Dedifferentiated amniotic fluid mesenchymal stem cell (primary cell): ENCODE data around the gene LTF.

Source experiments
- DNase-seq: peaks from one replicate; pipeline ENCODE4 v3.0.0-alpha.2; 2016; ENCODE audit errors: extremely low spot score

The LTF gene

DNA sequence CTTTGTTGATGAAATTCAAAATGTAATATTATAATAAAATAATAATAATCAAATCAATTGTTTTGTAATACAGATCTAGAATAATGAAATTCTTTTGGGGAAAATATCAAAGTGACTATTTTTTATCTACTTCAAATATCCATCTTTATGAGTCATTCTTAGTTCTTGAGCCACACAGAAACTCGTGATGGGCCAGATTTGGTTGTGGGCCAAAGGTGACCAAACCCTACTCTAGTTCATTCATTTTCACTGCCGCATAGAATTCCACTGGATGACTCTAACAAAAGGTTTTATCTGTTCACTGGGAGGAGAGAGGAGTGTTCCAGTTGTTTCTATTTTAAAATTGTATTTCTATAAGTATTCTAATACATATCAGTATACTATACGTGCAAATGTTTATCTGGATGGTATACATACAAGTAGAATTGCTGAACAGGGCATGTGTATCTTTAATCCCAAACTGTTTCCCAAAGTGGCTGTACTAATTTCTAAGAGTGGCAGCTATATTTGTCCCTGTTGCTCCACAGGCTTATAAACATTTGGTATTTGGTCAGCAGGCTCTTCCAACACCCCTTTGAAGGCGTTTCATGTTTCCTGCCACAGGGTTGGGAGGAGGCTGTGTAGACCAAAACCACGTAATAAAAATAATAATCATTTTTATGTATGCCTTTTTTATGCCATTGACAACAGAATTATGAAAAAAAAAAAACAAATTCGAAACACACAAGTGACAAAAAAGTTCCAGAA, 25.8 kb upstream of the LTF start:
- no peak for DNase-seq

- peak; percentile 58 for DNase-seq
These were observed 25.2 kb upstream of the LTF start for GRCh38 chr3:46489875-46490274.

DNA sequence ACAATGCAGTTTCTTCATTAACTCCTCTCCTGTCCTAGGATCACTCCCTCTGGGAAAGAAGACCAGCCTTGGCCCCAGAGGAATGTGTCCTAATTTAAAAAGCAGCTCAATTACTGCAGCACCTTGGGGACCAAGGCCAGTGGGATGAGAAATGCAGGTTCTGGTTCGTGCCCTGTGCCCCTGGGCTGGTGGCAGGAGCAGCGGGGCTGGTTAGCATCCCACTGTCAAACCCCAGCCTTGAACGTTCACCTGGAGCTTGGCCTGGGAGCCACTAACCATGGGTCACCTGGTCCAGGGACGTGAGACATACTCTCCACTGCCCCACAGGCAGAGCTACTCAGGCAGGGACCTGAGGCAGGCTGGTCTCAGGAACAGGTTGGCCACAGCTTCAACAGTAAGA, 24.7 kb upstream of the LTF start:
- no peak for DNase-seq

GRCh38 chr3:46488735-46489361, 24.1 kb upstream of the LTF start:
- peak; percentile 76 for DNase-seq

DNA sequence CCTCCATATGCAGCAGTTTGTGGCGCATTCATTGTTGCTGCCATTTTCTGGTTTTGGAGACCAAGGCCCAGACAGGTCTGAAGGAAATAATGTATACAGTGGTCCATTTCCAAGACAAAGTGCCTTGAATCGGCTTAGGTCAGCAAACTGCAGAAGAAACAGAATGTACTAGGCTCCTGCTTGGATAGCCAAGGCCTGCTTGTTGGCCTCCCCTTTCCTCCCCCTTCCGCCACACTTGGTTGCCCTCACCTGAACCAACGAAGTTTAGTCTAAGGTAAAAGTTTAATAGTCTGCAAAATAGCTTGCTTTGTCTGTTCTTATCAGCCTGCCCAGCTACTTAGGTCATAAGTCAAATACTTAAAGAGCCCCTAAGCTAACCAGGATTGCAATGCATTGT, 21.1 kb upstream of the LTF start:
- DNase-seq, result no peak

DNA sequence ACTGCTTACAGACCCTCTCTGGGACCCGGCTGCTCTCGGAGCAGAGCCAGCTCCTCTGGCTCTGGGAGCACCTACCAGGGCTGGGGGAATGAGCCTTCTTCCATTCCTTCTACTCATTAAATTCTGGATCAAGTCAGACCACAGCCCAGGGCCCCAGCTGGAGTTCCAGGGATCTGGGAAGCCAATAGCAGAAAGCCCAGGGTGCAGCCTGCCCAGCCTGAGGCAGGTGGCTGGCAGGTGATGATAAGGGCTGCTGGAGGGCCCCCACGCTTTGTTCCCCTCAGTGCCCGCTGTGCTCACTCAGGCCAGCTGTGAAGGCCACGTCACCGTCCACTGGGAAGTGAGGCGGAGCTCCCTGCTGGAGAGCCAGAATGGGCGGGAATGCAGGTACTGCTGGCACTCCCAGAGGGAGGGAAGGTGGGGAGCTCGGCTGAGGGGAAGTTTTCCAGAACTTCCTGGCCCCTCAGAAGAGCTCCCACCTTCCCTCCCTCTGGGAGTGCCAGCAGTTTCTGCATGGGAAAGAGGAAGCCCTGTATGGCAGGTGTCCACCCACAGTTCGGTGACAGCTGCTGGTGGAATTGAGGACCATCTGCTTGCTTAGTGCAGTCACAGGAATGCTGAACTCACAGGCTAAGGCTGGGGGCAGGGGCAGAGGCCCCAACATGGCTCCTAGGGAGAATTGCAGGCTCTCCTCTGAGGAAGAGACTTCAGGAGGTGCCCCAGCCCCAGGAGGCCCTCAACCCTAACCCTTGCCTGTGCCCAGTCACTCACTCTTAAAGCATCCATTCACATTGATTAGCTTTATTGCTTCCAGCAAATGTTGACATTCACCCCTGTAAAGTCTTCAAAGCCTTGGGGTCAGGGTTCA, 20.4 kb upstream of the LTF start:
- no peak for DNase-seq

DNA sequence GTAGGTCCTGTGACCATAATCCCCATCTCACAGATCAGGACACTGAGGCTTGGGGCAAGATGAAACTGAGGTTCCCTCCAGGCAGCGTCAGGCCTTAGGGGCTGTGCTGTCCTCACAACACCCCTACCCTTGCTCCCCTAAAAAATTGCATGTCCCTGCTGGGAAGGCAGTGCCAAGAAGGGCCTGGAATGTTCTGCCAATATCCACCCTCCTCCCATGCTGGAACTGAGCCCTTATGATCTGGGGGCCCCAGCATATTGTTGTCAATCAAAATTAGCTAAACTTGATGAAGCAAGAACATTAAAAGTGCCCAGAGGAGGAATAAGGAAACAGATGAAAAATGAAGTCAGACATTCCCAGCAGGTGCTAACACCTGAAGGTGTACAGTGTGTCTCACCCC, 19.7 kb upstream of the LTF start:
- no peak for DNase-seq

- no peak for DNase-seq
These were observed 19.1 kb upstream of the LTF start for GRCh38 chr3:46483825-46484224.

- peak; percentile 65 for DNase-seq
These were observed 18.1 kb upstream of the LTF start for GRCh38 chr3:46482632-46483350.

DNA sequence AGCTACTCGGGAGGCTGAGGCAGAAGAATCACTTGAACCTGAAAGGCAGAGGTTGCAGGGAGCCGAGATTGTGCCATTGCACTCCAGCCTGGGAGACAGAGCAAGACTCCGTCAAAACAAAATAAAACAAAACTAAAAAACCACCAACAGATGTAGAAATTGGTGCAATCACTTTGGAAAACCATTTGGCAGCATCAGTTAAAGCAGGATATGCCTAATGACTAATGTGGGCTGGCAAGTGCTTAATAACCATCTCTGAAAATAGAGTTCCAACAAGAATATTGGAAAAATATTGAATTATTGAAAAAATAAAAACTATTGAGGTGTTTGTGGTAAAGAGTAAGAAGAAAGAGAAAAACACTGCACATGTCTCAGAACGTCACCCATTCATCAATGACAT, 16.9 kb upstream of the LTF start:
- no peak for DNase-seq

DNA sequence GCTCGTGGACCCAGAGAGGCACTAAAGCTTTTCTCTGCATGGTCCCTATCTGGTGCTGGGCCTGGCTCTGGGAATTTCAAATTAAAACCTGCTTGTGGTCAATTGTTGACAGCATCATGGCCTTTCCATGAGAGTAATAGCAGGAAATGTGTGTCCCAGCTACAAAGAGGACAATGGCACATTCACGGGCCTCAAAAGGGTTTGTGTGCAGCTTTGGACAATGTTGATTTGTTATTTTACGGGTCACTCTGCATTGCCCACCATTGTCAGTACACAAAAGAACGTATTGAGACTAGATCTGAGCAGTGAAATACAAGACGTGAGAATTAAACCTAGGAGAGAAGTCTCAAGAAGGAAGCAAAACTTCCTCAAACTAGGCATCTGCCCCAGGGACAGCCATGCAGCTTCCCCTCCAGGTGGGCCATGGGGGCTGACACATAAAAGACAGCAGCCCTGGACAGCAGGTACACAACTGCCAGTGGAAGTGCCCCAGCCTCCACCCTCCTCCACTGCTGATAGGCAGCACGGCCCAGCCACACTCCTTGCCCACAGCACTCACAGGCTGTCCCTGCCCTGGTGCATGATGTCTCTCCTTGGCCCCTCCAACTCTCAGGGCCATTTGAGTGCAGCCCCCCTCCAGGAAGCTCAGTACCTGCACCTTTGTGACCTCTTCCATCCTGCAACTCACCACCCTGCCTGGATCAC, 15.9 kb upstream of the LTF start:
- no peak for DNase-seq

DNA sequence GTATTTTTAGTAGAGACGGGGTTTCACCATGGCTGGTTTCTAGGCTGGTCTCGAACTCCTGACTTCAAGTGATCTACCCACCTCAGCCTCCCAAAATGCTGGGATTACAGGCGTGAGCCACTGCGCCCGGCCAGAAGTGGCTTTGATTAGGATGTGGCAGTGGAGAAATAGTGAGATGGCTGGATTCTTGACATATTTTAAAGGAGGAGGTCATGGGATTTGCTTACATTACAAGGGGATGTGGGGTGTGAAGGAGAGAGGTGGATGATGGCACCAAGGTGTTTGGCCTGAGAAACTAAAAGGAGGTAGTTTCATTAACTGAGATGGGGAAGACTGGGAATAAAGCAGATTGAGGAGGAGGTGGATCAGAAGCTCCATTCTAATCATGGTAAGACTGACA, 15.0 kb upstream of the LTF start:
- no peak for DNase-seq

- DNase-seq, result no peak
These were observed 14.3 kb upstream of the LTF start for GRCh38 chr3:46479021-46479420.

DNA sequence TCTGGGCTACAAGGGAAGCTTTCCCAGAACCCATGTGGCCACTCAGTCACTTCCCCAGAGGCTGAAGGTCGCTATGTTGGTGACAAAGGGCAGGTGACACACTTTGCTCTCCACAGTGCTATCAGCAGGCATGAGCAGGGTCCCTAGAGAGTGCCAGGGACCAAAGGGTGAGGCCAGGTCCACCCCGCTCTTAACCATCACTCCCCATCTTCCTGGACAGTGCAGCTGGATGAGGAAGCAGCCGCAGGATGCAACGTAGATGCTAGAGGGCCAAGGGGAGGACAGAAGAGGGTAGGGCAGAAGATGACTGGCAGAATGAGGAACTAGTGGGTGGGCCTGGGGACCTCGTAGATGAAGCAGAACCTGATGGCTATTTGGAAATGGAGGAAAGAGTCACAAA, 13.6 kb upstream of the LTF start:
- no peak for DNase-seq

DNA sequence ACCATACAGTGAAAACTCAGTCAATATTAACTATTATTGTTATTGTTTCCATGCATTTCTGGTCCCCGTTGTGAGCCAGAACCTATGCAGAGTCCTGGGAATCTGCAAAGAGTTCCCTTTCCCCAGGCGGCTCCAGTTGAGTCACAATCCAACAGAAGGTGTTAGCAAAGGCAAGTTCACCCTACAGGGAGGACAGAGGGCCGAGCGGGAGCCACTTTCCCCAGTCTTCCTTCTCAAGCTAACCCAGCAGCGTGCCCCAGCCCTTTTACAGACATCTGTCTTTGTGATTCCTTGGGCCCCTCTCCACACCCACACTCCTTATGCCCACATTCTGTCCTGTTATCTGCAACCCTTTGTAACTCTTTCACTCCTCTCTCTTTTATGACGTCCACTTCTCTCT, 13.1 kb upstream of the LTF start:
- DNase-seq, result no peak

DNA sequence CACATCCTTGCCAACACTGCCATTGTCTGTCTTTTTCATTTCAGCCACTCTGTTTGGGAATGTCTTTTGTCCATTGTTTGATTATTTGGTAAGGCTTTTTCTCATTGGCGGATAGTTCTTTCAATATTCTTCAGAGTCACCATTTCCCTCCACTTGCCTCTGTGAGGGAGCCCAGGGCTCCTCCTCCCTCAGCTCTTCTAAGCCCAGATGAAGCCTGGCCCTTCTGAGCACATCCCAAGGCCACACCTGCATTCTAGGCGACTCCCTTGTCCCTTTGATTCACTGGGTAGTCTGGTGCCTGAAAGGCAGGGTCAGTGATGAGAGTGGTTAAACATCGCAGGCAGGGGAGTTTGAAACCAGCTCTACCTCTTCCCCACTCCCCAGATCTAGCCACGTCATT, 12.4 kb upstream of the LTF start:
- DNase-seq, result no peak

- DNase-seq, result no peak
These were observed 8.0 kb upstream of the LTF start for GRCh38 chr3:46472736-46473135.

DNA sequence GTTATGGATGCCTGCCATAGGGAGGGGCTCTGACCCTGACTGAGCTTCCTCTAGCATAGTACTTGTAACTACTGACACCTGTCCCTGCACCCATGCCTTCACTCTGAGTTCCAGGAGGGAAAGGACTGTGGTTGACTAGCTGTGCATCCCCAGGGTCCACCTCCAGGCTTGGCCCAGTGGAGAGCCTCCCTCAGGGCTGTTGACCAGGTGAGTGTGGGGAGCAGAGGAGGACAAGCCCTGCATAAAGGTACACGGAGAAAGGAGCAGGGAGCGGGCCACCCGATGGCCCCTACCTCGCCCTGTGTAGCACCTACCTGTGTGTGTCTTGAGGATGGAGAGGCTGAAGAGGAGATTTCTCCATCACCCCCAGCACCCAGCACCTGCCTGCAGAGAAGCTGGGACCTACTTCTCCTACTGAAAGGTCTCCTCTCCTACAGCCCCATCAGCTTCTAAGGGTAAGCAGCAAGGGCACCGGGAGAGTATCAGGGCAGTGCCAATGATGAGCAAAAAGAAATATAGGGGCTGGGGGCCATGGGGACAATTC, 6.7 kb upstream of the LTF start:
- DNase-seq, result no peak

DNA sequence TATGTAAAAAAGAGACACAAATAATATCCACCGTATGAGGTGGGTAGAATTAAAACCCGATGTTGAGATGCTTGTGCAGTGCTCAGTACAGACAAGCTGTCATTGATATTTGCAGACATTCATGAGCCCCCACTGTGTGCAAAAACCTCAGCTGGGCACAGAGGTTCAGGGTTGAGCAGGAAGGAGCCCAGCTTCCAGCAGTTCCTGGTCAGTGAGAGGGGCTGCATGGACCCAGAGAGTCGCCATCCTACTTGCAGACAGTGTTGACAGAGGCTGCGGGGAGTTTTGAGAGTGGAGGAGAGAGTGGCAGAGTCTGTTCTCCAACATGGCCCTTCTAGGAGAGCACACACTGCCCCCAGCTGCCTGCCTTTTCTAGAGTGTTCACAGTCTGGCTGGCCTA, 6.1 kb upstream of the LTF start:
- no peak for DNase-seq

- no peak for DNase-seq
These were observed 5.1 kb upstream of the LTF start for GRCh38 chr3:46469680-46470357.
